Mammary epithelial cell (primary cell): ENCODE measurements around the gene LHFPL3.

Experiments used
- EZH2 ChIP-seq: IDR thresholded peaks from 2 replicates; pipeline ENCODE4 v1.6.1; 2012; ENCODE audit warnings: low read length, inconsistent platforms, borderline replicate concordance
- TF ChIP-seq, protein P1 (sequence below), 2 donors: IDR thresholded peaks in 1 of 2; conservative IDR thresholded peaks in 1 of 2; 2 replicates each; pipeline ENCODE4 v1.5.1; 2011 to 2012; ENCODE audit warnings: inconsistent platforms in 2 of 2, low read length in 2 of 2, mild to moderate bottlenecking in 2 of 2, control low read depth in 1 of 2, low read depth in 1 of 2; ENCODE audit not compliant: insufficient read depth in 1 of 2; ENCODE audit errors: extremely low read depth in 1 of 2

DNA sequence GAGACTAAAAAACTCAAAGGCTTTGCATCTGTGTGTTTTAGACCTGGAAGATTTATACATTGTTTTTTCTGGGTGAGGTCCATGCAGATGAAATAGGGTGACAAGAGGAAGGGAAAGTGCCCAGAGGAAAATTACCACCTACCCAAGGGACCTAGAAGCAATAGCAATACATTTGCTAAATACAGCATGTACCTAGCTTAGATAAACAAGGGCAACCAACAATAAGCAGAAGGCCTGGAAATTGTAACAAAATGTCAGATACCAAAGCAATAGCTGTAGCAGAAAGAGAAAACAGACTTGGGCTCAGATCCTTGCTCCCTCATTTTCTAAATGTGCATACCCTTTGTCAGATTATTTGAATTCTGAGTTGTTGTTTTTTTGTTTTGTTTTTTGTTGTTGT is 367.2 kb downstream of the LHFPL3 start:
- TF ChIP-seq, protein P1, sequence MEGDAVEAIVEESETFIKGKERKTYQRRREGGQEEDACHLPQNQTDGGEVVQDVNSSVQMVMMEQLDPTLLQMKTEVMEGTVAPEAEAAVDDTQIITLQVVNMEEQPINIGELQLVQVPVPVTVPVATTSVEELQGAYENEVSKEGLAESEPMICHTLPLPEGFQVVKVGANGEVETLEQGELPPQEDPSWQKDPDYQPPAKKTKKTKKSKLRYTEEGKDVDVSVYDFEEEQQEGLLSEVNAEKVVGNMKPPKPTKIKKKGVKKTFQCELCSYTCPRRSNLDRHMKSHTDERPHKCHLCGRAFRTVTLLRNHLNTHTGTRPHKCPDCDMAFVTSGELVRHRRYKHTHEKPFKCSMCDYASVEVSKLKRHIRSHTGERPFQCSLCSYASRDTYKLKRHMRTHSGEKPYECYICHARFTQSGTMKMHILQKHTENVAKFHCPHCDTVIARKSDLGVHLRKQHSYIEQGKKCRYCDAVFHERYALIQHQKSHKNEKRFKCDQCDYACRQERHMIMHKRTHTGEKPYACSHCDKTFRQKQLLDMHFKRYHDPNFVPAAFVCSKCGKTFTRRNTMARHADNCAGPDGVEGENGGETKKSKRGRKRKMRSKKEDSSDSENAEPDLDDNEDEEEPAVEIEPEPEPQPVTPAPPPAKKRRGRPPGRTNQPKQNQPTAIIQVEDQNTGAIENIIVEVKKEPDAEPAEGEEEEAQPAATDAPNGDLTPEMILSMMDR (conservative IDR thresholded peaks at IDR 0.05 in 1 of 2, IDR thresholded peaks at IDR 0.05 in 1 of 2; ENCODE audit: extremely low read depth in 1 of 2, insufficient read depth in 1 of 2, low read depth in 1 of 2, low read length in 2 of 2): no peak
- no peak for TF ChIP-seq EZH2
